GM12878 (cell line): ENCODE data around the gene RNLS.

Experiments used
- ATF7 ChIP-seq: fragments of 450-650 bp; IDR thresholded peaks from 2 replicates; pipeline ENCODE4 v1.6.1; 2016; ENCODE audit warnings: low read depth, mild to moderate bottlenecking
- GABPA ChIP-seq: IDR thresholded peaks from 2 replicates; pipeline ENCODE4 v1.6.1; 2014; ENCODE audit warnings: antibody characterized with exemption, low read depth, mild to moderate bottlenecking, inconsistent platforms
- POLR2AphosphoS5 ChIP-seq: IDR thresholded peaks from 2 replicates; pipeline ENCODE4 v1.6.1; 2011; ENCODE audit warnings: mild to moderate bottlenecking, low read length, inconsistent platforms
- SUZ12 ChIP-seq: fragments of 200-600 bp; sonication (generic); IDR thresholded peaks from one replicate; pipeline ENCODE4 v1.6.1; 2018; ENCODE audit warnings: antibody characterized with exemption, mild to moderate bottlenecking; ENCODE audit not compliant: unreplicated experiment
- TF ChIP-seq, protein P1 (sequence below): fragments of 150-350 bp; IDR thresholded peaks from 2 replicates; pipeline ENCODE4 v1.6.1; 2016; ENCODE audit warnings: low read depth, low read length

DNA sequence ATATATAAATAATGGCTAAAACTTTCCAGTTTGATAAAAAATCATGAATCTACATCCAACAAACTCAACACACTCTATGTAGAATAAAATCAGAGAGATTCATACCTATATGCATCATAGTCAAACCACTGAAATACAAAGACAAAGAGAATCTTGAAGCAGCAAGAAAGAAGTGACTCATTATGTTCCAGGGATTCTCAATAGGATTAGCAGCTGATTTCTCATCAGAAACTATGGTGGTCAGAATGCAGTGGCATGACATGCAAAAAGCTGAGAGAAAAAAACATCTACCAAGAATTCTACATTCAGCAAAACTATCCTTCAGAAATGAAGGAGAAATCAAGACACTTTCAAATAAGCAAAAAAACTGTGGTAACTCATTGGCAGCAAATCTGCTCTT, 187.4 kb downstream of the RNLS start:
- TF ChIP-seq, protein P1, sequence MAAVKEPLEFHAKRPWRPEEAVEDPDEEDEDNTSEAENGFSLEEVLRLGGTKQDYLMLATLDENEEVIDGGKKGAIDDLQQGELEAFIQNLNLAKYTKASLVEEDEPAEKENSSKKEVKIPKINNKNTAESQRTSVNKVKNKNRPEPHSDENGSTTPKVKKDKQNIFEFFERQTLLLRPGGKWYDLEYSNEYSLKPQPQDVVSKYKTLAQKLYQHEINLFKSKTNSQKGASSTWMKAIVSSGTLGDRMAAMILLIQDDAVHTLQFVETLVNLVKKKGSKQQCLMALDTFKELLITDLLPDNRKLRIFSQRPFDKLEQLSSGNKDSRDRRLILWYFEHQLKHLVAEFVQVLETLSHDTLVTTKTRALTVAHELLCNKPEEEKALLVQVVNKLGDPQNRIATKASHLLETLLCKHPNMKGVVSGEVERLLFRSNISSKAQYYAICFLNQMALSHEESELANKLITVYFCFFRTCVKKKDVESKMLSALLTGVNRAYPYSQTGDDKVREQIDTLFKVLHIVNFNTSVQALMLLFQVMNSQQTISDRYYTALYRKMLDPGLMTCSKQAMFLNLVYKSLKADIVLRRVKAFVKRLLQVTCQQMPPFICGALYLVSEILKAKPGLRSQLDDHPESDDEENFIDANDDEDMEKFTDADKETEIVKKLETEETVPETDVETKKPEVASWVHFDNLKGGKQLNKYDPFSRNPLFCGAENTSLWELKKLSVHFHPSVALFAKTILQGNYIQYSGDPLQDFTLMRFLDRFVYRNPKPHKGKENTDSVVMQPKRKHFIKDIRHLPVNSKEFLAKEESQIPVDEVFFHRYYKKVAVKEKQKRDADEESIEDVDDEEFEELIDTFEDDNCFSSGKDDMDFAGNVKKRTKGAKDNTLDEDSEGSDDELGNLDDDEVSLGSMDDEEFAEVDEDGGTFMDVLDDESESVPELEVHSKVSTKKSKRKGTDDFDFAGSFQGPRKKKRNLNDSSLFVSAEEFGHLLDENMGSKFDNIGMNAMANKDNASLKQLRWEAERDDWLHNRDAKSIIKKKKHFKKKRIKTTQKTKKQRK = no peak
- TF ChIP-seq SUZ12 (no peak), GABPA (no peak), ATF7 (no peak), POLR2AphosphoS5 (no peak)
